Esophagus squamous epithelium (tissue), 5 donors: Measurements from ENCODE around the gene HECTD2. TPM values are rescaled to one million over a fixed set of nuclear protein-coding genes. Genes with fewer than 3 reads are reported as not detected.

ENCODE experiments used
- DNase-seq: peaks from one replicate; lab custom pipeline; 2025; lab: John Stamatoyannopoulos, UW
- H3K27ac ChIP-seq, 4 donors: fragments of 200-600 bp; sonication (generic); one replicate each; pipeline ENCODE4 v1.5.1; 2016 to 2019; ENCODE audit warnings: mild to moderate bottlenecking in 1 of 4
- H3K27me3 ChIP-seq, 4 donors: fragments of 200-600 bp; sonication (generic); 1 replicate in 3 of 4; 2 replicates in 1 of 4; pipeline versions ENCODE4 v1.5.1 to v1.6.0; 2017 to 2021; ENCODE audit warnings: antibody characterized with exemption in 1 of 4
- H3K36me3 ChIP-seq, 3 donors: fragments of 200-600 bp; sonication (generic); one replicate each; pipeline ENCODE4 v1.5.1; 2016 to 2019
- H3K4me1 ChIP-seq, 3 donors: fragments of 200-600 bp; sonication (generic); one replicate each; pipeline ENCODE4 v1.5.1; 2017 to 2019
- H3K4me3 ChIP-seq, 4 donors: fragments of 200-600 bp; sonication (generic); 1 replicate in 3 of 4; 2 replicates in 1 of 4; pipeline ENCODE4 v1.5.1; 2016 to 2019; ENCODE audit warnings: mild to moderate bottlenecking in 2 of 4, moderate library complexity in 1 of 4
- H3K9me3 ChIP-seq, 3 donors: fragments of 200-600 bp; sonication (generic); one replicate each; pipeline ENCODE4 v1.5.1; 2016 to 2019
- CTCF ChIP-seq, 6 experiments: fragments of 450-650 bp in 4 of 6; fragments of 200-600 bp in 2 of 6; sonication (generic) in 2 of 6; IDR thresholded peaks; one replicate each; pipeline ENCODE4 v1.5.1; 2016 to 2019; ENCODE audit warnings: antibody characterized with exemption in 6 of 6, mild to moderate bottlenecking in 4 of 6, moderate library complexity in 4 of 6
- POLR2A ChIP-seq, 4 donors: fragments of 450-650 bp; IDR thresholded peaks; one replicate each; pipeline ENCODE4 v1.6.1; 2017; ENCODE audit warnings: antibody characterized with exemption in 4 of 4, mild to moderate bottlenecking in 4 of 4, moderate library complexity in 3 of 4
- WGBS, 2 donors: methylation state at CpG; one replicate each; pipeline ENCODE4 v1.1.5; 2018; 5-methylcytosine and 5-hydroxymethylcytosine counted together
- intact Hi-C: fragments of 100-400 bp; cut with DNase I; formaldehyde crosslinking; loops from one replicate; pipeline ENCODE4 v1.15.0; 2022
- total RNA-seq, 4 donors: library from RNA; depleted of rRNA; stranded (reverse); fragments of >200 nt; gene quantifications; one replicate each; pipeline ENCODE4 v1.1.0, GENCODE V29; 2016
- donor health status: DM: yes; HTN: yes; CAD: no.

The HECTD2 gene
- total RNA-seq, 4 donors from 2014 or later = 5.0 to 12.8 (median 6.8) TPM

- WGBS, 2 donors = 77 to 82% methylated on average over 1 of the region's 1 CpG
- DNase-seq = no peak
- Histone ChIP-seq H3K36me3 (peaks cover 0 to 3% (median 0%) of the 10 kb centered on the region in 3 donors), H3K9me3 (no peaks in the 10 kb centered on the region), H3K27me3 (no peaks in the 10 kb centered on the region), H3K4me3 (no peak overlapping the region), H3K4me1 (peaks cover 0 to 33% (median 9%) of the 10 kb centered on the region in 3 donors), H3K27ac (peak overlapping the region in 1 of 4 donors; percentile 37)
- no peak for TF ChIP-seq POLR2A (IDR thresholded peaks at IDR 0.05)
- TF ChIP-seq CTCF (IDR thresholded peaks at IDR 0.05) = no peak
- intact Hi-C loops = no loop called here
Observed at GRCh38 chr10:91512458-91512857, 102.3 kb downstream of the HECTD2 start.

- no peak overlapping the region for H3K4me3 ChIP-seq
- H3K4me1 ChIP-seq = peaks cover 0 to 35% (median 9%) of the 10 kb centered on the region in 3 donors
- peaks cover 0 to 3% (median 0%) of the 10 kb centered on the region in 3 donors for H3K36me3 ChIP-seq
- no peak for DNase-seq
- H3K27me3 ChIP-seq = no peaks in the 10 kb centered on the region
- H3K27ac ChIP-seq = peak overlapping the region in 2 of 4 donors; percentile 43 to 57
- intact Hi-C loops = no loop called here
- no peaks in the 10 kb centered on the region for H3K9me3 ChIP-seq
- 44 to 54% methylated on average over 2 of the region's 2 CpGs for WGBS, 2 donors
- TF ChIP-seq CTCF (IDR thresholded peaks at IDR 0.05) = no peak
- no peak for TF ChIP-seq POLR2A (IDR thresholded peaks at IDR 0.05)
Observed at GRCh38 chr10:91513598-91514424, 103.7 kb downstream of the HECTD2 start.

GRCh38 chr10:91514787-91515186, 104.6 kb downstream of the HECTD2 start:
- no peak for DNase-seq
- Histone ChIP-seq H3K27ac (peak overlapping the region in 1 of 4 donors; percentile 6), H3K4me1 (peaks cover 5 to 44% (median 9%) of the 10 kb centered on the region in 3 donors), H3K27me3 (no peaks in the 10 kb centered on the region), H3K9me3 (no peaks in the 10 kb centered on the region), H3K4me3 (no peak overlapping the region), H3K36me3 (peaks cover 0 to 3% (median 0%) of the 10 kb centered on the region in 3 donors)
- 82 to 96% methylated on average over 1 of the region's 1 CpG for WGBS, 2 donors
- intact Hi-C loops = no loop called here
- TF ChIP-seq CTCF (IDR thresholded peaks at IDR 0.05) = no peak
- TF ChIP-seq POLR2A (IDR thresholded peaks at IDR 0.05) = no peak

- TF ChIP-seq POLR2A (IDR thresholded peaks at IDR 0.05) (no peak), CTCF (IDR thresholded peaks at IDR 0.05) (no peak)
- Histone ChIP-seq H3K4me1 (peaks cover 18 to 59% (median 19%) of the 10 kb centered on the region in 3 donors), H3K9me3 (no peaks in the 10 kb centered on the region), H3K36me3 (peaks cover 0 to 2% (median 0%) of the 10 kb centered on the region in 3 donors), H3K27me3 (no peaks in the 10 kb centered on the region), H3K27ac (no peak overlapping the region), H3K4me3 (no peak overlapping the region)
- no peak for DNase-seq
- intact Hi-C loops = no loop called here
Observed at GRCh38 chr10:91517394-91517793, 107.2 kb downstream of the HECTD2 start.

- Histone ChIP-seq H3K27ac (peak overlapping the region; percentile 49 to 86 (median 71)), H3K27me3 (no peaks in the 10 kb centered on the region), H3K4me1 (peaks cover 12 to 56% (median 19%) of the 10 kb centered on the region in 3 donors), H3K36me3 (no peaks in the 10 kb centered on the region), H3K9me3 (no peaks in the 10 kb centered on the region), H3K4me3 (no peak overlapping the region)
- DNase-seq = no peak
- intact Hi-C loops = no loop called here
- TF ChIP-seq CTCF (IDR thresholded peaks at IDR 0.05) (no peak), POLR2A (IDR thresholded peaks at IDR 0.05) (no peak)
- WGBS, 2 donors = 38 to 60% methylated on average over 7 of the region's 7 CpGs
Observed at GRCh38 chr10:91519899-91520514, 109.9 kb downstream of the HECTD2 start.
